Stomach (tissue), 4 donors: ENCODE results near the gene GOLGA2.

Experiments used
- CTCF ChIP-seq, 7 experiments: fragments of 450-650 bp in 4 of 7; fragments of 200-600 bp in 3 of 7; sonication (generic) in 3 of 7; IDR thresholded peaks; one replicate each; pipeline ENCODE4 v1.5.1; 2016 to 2019; ENCODE audit warnings: antibody characterized with exemption in 7 of 7, control low read depth in 2 of 7, mild to moderate bottlenecking in 1 of 7
- POLR2AphosphoS5 ChIP-seq, 3 donors: sonication (generic); formaldehyde crosslinking; IDR thresholded peaks; one replicate each; pipeline ENCODE4 v1.6.1; 2016; ENCODE audit warnings: antibody characterized with exemption in 3 of 3

GRCh38 chr9:128253991-128254346 is 21.8 kb downstream of the GOLGA2 start:
- TF ChIP-seq CTCF (IDR thresholded peaks at IDR 0.05) (no peak), POLR2AphosphoS5 (IDR thresholded peaks at IDR 0.05) (no peak)
